BLaER1 treated with 17β-estradiol and CSF1 and Interleukin-3, amounts not matched to agents 10 nM and 100 nM (cell line): ENCODE data around the gene CFAP58.

Experiments
- H3K27ac ChIP-seq, 11 experiments: shearing (Covaris generic); formaldehyde crosslinking; 2 replicates each; pipeline ENCODE4 v1.8.1; 2022
- H3K27me3 ChIP-seq, 11 experiments: shearing (Covaris generic); formaldehyde crosslinking; 2 replicates each; pipeline ENCODE4 v1.8.1; 2022
- H3K36me3 ChIP-seq, 11 experiments: shearing (Covaris generic); formaldehyde crosslinking; 2 replicates each; pipeline ENCODE4 v1.8.1; 2022
- H3K4me1 ChIP-seq, 10 experiments: shearing (Covaris generic); formaldehyde crosslinking; 2 replicates each; pipeline ENCODE4 v1.8.1; 2022
- H3K4me2 ChIP-seq, 11 experiments: shearing (Covaris generic); formaldehyde crosslinking; 2 replicates each; pipeline ENCODE4 v1.8.1; 2022
- H3K4me3 ChIP-seq, 10 experiments: shearing (Covaris generic); formaldehyde crosslinking; 2 replicates each; pipeline ENCODE4 v1.8.1; 2022
- H3K9ac ChIP-seq, 11 experiments: shearing (Covaris generic); formaldehyde crosslinking; 2 replicates each; pipeline ENCODE4 v1.8.1; 2022
- H3K9me3 ChIP-seq, 11 experiments: shearing (Covaris generic); formaldehyde crosslinking; replicated peaks in 1 of 11; 2 replicates each; pipeline ENCODE4 v1.8.1; 2022
- H4K20me1 ChIP-seq, 11 experiments: shearing (Covaris generic); formaldehyde crosslinking; 2 replicates each; pipeline ENCODE4 v1.8.1; 2022
- Cebpa-rat ChIP-seq, 11 experiments: shearing (Covaris generic); IDR thresholded peaks; 2 replicates each; pipeline ENCODE4 v1.8.1; 2022

Gene CFAP58

GRCh38 chr10:104415526-104416165 lies 62.0 kb downstream of the CFAP58 start:
- no peaks in the 10 kb centered on the region for H3K27me3 ChIP-seq

GRCh38 chr10:104416851-104417250 lies 63.2 kb downstream of the CFAP58 start:
- no peaks in the 10 kb centered on the region for H3K27me3 ChIP-seq
- H4K20me1 ChIP-seq, result no peaks in the 10 kb centered on the region
- peaks cover 0 to 5% (median 1%) of the 10 kb centered on the region in 11 experiments; a peak in 14 of 22 replicates for H3K9me3 ChIP-seq
- H3K9ac ChIP-seq, result no peak overlapping the region
- H3K4me2 ChIP-seq, result peak overlapping the region in 9 of 11 experiments; percentile 2 to 50 (median 18); a peak in 12 of 22 replicates
- H3K27ac ChIP-seq, result peak overlapping the region in 6 of 11 experiments; percentile 38 to 65 (median 53); a peak in 11 of 22 replicates
- H3K4me3 ChIP-seq, result no peak overlapping the region
- peaks cover 0 to 18% (median 13%) of the 10 kb centered on the region in 10 experiments; a peak in 14 of 20 replicates for H3K4me1 ChIP-seq
- TF ChIP-seq Cebpa-rat (IDR thresholded peaks at IDR 0.05), result no peak
- H3K36me3 ChIP-seq, result no peaks in the 10 kb centered on the region

More at GRCh38 chr10:104415526-104416165, 62.0 kb downstream of the CFAP58 start:
- Histone ChIP-seq H3K9me3 (peaks cover 0 to 14% (median 11%) of the 10 kb centered on the region in 11 experiments; a peak in 17 of 22 replicates), H4K20me1 (no peaks in the 10 kb centered on the region), H3K9ac (no peak overlapping the region), H3K36me3 (no peaks in the 10 kb centered on the region), H3K4me1 (peaks cover 0 to 18% (median 13%) of the 10 kb centered on the region in 10 experiments; a peak in 14 of 20 replicates), H3K4me3 (no peak overlapping the region), H3K4me2 (no peak overlapping the region), H3K27ac (no peak overlapping the region)
- no peak for TF ChIP-seq Cebpa-rat (IDR thresholded peaks at IDR 0.05)

DNA sequence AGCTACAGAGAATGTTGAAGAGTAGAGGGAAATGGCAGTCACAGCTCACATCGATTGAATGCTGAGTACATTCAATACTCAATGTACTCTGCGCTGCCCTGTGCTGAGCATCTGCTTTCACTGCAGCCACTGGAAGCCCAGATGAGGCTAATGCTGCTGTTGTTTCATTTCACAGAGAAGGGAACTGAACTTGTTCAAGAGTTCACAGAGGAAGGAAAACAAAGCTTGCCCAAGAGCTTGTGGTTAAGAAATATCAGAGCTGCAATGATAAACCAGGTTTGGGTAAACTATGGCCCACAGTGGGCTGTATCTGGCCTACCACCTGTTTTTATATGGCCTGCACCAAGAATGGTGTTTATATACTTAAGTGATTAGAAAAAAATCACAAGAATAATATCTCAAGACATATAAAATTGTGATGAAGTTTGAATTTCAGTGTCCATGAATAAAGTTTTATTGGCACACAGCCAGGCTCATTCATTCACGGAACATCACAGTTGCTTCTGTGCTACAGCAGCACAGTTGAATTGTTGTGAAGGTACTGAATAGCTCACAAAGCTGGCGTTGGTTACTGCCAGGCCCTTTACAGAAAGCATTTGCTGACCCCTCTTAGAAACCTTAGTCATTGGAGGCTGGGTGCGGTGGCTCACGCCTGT lies 64.1 kb downstream of the CFAP58 start:
- no peak overlapping the region for H3K4me3 ChIP-seq
- peak overlapping the region in 9 of 11 experiments; percentile 2 to 50 (median 18); a peak in 12 of 22 replicates for H3K4me2 ChIP-seq
- H3K36me3 ChIP-seq, result no peaks in the 10 kb centered on the region
- TF ChIP-seq Cebpa-rat (IDR thresholded peaks at IDR 0.05), result peak in 4 of 11 experiments; percentile 27 to 61 (median 54); a peak in 3 of 22 replicates
- H3K9ac ChIP-seq, result no peak overlapping the region
- H4K20me1 ChIP-seq, result no peaks in the 10 kb centered on the region
- H3K9me3 ChIP-seq, result peaks cover 0 to 5% (median 0%) of the 10 kb centered on the region in 11 experiments; a peak in 1 of 22 replicates
- H3K27ac ChIP-seq, result peak overlapping the region in 7 of 11 experiments; percentile 22 to 65 (median 52); a peak in 14 of 22 replicates
- peaks cover 0 to 18% (median 13%) of the 10 kb centered on the region in 10 experiments; a peak in 14 of 20 replicates for H3K4me1 ChIP-seq
- no peaks in the 10 kb centered on the region for H3K27me3 ChIP-seq

- Histone ChIP-seq H3K4me3 (no peak overlapping the region), H3K9me3 (no peaks in the 10 kb centered on the region), H4K20me1 (no peaks in the 10 kb centered on the region), H3K36me3 (no peaks in the 10 kb centered on the region), H3K9ac (no peak overlapping the region), H3K4me2 (no peak overlapping the region), H3K4me1 (peaks cover 0 to 7% (median 0%) of the 10 kb centered on the region in 10 experiments; a peak in 2 of 20 replicates), H3K27ac (no peak overlapping the region), H3K27me3 (no peaks in the 10 kb centered on the region)
- TF ChIP-seq Cebpa-rat (IDR thresholded peaks at IDR 0.05), result no peak
Measured at GRCh38 chr10:104424719-104425118, 71.1 kb downstream of the CFAP58 start.

DNA sequence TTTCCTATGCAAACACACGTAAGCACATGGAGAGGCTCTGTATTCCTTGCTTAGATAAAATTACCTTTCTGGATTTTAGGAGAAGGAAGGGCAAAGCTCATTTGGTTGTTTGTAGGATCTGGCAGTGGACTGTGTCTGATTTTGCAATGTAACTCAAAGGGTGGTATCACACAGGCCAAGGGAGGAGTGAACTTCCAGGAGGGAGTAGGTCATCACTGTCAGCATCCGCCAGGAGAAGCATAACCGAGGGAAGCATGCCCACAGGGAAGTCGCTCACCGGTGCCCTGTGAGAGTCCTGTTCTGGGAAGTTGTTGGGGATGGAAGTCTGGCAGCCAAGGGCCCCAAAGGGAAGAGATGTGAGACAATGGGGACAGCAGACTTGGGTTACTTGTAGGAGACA lies 74.4 kb downstream of the CFAP58 start:
- Histone ChIP-seq H3K27me3 (no peaks in the 10 kb centered on the region), H3K36me3 (no peaks in the 10 kb centered on the region), H3K27ac (no peak overlapping the region), H3K9me3 (no peaks in the 10 kb centered on the region), H3K4me1 (peaks cover 0 to 7% (median 0%) of the 10 kb centered on the region in 10 experiments; a peak in 2 of 20 replicates), H3K4me2 (no peak overlapping the region), H3K4me3 (no peak overlapping the region), H3K9ac (no peak overlapping the region), H4K20me1 (no peaks in the 10 kb centered on the region)
- no peak for TF ChIP-seq Cebpa-rat (IDR thresholded peaks at IDR 0.05)

DNA sequence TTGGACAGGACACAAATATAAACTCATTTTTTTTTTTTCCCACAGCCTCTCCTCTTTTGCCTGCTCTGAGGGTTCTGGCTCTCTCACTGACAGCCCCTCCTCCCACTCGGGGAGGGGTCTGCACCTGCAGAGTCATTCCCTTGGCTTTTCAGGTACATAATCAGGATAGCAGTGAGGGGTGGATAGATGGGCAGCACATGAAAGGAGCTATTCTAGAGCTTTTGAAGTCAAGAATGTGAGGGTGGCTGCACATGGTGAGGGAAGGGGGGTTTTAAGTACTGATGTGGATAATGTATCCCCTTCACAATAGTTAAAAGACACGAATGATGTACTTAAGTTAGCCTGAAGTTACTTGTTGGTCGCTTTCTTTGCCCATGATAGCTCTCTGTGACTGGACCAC lies 76.2 kb downstream of the CFAP58 start:
- H3K9ac ChIP-seq, result no peak overlapping the region
- H3K27me3 ChIP-seq, result no peaks in the 10 kb centered on the region
- H3K9me3 ChIP-seq, result no peaks in the 10 kb centered on the region
- no peaks in the 10 kb centered on the region for H4K20me1 ChIP-seq
- no peak for TF ChIP-seq Cebpa-rat (IDR thresholded peaks at IDR 0.05)
- H3K4me3 ChIP-seq, result no peak overlapping the region
- no peaks in the 10 kb centered on the region for H3K36me3 ChIP-seq
- H3K27ac ChIP-seq, result no peak overlapping the region
- no peak overlapping the region for H3K4me2 ChIP-seq
- no peaks in the 10 kb centered on the region for H3K4me1 ChIP-seq

- Histone ChIP-seq H3K9me3 (no peaks in the 10 kb centered on the region), H3K9ac (no peak overlapping the region), H4K20me1 (no peaks in the 10 kb centered on the region), H3K4me2 (no peak overlapping the region), H3K27ac (no peak overlapping the region), H3K36me3 (no peaks in the 10 kb centered on the region), H3K4me1 (no peaks in the 10 kb centered on the region), H3K27me3 (no peaks in the 10 kb centered on the region), H3K4me3 (no peak overlapping the region)
- no peak for TF ChIP-seq Cebpa-rat (IDR thresholded peaks at IDR 0.05)
Measured at GRCh38 chr10:104430360-104430759, 76.7 kb downstream of the CFAP58 start.

DNA sequence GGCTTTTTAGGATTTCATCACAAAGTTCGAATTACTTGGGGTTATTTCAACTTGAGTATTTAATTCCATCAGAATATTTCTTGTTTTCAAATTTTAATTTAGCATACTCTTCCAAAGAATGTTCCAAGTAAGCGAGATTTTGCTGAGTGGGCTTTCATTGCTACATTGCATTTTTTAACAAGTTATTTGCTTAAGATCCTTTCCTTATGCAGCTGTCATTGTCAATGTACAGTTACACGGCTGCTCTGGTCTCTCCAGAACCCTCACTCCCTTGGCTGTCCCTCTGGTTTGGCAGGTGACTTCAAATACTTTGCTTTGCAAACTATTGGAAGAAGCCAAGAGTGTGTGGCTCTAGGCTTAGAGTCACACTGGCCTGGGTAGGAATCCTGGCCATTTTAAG lies 80.0 kb downstream of the CFAP58 start:
- Histone ChIP-seq H3K4me1 (no peaks in the 10 kb centered on the region), H3K4me2 (no peak overlapping the region), H3K9ac (no peak overlapping the region), H3K27me3 (no peaks in the 10 kb centered on the region), H4K20me1 (no peaks in the 10 kb centered on the region), H3K36me3 (no peaks in the 10 kb centered on the region), H3K9me3 (no peaks in the 10 kb centered on the region), H3K4me3 (no peak overlapping the region), H3K27ac (no peak overlapping the region)
- no peak for TF ChIP-seq Cebpa-rat (IDR thresholded peaks at IDR 0.05)

GRCh38 chr10:104434601-104435000 lies 81.0 kb downstream of the CFAP58 start:
- Histone ChIP-seq H3K27ac (no peak overlapping the region), H3K4me1 (no peaks in the 10 kb centered on the region), H3K4me2 (no peak overlapping the region), H3K27me3 (no peaks in the 10 kb centered on the region), H3K4me3 (no peak overlapping the region), H3K9me3 (no peaks in the 10 kb centered on the region), H3K9ac (no peak overlapping the region), H3K36me3 (no peaks in the 10 kb centered on the region), H4K20me1 (no peaks in the 10 kb centered on the region)
- no peak for TF ChIP-seq Cebpa-rat (IDR thresholded peaks at IDR 0.05)
